ENCODE data around the gene IL18BP.

- TF ChIP-seq ZFP3 (CRISPR knock-in tag; IDR thresholded peaks at IDR 0.05), result no peak
- TF ChIP-seq ZNF70 (CRISPR knock-in tag; IDR thresholded peaks at IDR 0.05), result no peak
- TF ChIP-seq OSR1 (CRISPR knock-in tag; IDR thresholded peaks at IDR 0.05), result no peak
- TF ChIP-seq TOX (CRISPR knock-in tag; IDR thresholded peaks at IDR 0.05; ENCODE audit: borderline replicate concordance), result no peak
- no peak for TF ChIP-seq CREB5 (CRISPR knock-in tag; IDR thresholded peaks at IDR 0.05; ENCODE audit: low read depth)
- TF ChIP-seq PATZ1 (CRISPR knock-in tag; IDR thresholded peaks at IDR 0.05; ENCODE audit: borderline replicate concordance), result no peak
- no peak for TF ChIP-seq SNAI2 (CRISPR knock-in tag; IDR thresholded peaks at IDR 0.05)
- TF ChIP-seq PPARA (CRISPR knock-in tag; IDR thresholded peaks at IDR 0.05; ENCODE audit: borderline replicate concordance), result no peak
- no peak for TF ChIP-seq RARB (CRISPR knock-in tag; IDR thresholded peaks at IDR 0.05)
- no peak for TF ChIP-seq ZFP30 (CRISPR knock-in tag; IDR thresholded peaks at IDR 0.05)
- TF ChIP-seq ZNF8 (CRISPR knock-in tag; IDR thresholded peaks at IDR 0.05), result no peak
- no peak for TF ChIP-seq ZC3H10 (CRISPR knock-in tag; IDR thresholded peaks at IDR 0.05)
- TF ChIP-seq TSHZ2 (CRISPR knock-in tag; IDR thresholded peaks at IDR 0.05), result no peak
- no peak for TF ChIP-seq TCF4 (CRISPR knock-in tag; IDR thresholded peaks at IDR 0.05; ENCODE audit: borderline replicate concordance)
These were observed 19.5 kb downstream of the IL18BP start for GRCh38 chr11:72018171-72018570.
